HepG2 (cell line): ENCODE data around the gene KANK3. TPM values are rescaled to one million over a fixed set of nuclear protein-coding genes. Genes with fewer than 3 reads are reported as not detected.

Experiments used
- MAF1 ChIP-seq: sonication (generic); formaldehyde crosslinking; IDR thresholded peaks from 2 replicates; pipeline ENCODE4 v1.5.0; 2020; ENCODE audit warnings: missing genetic modification reagents, borderline replicate concordance
- NFATC3 ChIP-seq: sonication (generic); formaldehyde crosslinking; IDR thresholded peaks from 2 replicates; pipeline ENCODE4 v1.5.1; 2020; ENCODE audit warnings: mild to moderate bottlenecking, missing genetic modification reagents
- RNF2 ChIP-seq: fragments of 450-650 bp; conservative IDR thresholded peaks from 2 replicates; pipeline ENCODE4 v1.6.1; 2016; ENCODE audit warnings: low read depth
- ZKSCAN8 ChIP-seq: IDR thresholded peaks from 2 replicates; pipeline ENCODE4 v1.6.1; 2016; ENCODE audit warnings: borderline replicate concordance, missing genetic modification reagents, missing compliant biosample characterization
- ZNF124 ChIP-seq: sonication (generic); formaldehyde crosslinking; IDR thresholded peaks from 2 replicates; pipeline ENCODE4 v1.4.0; 2020; ENCODE audit warnings: missing genetic modification reagents
- ZNF205 ChIP-seq: IDR thresholded peaks from 2 replicates; pipeline ENCODE4 v1.6.1; 2018; ENCODE audit warnings: missing biosample characterization, missing genetic modification reagents
- ZNF451 ChIP-seq: sonication (generic); formaldehyde crosslinking; IDR thresholded peaks from 2 replicates; pipeline ENCODE4 v1.5.0; 2020; ENCODE audit warnings: mild to moderate bottlenecking, missing genetic modification reagents
- ZNF768 ChIP-seq: sonication (generic); formaldehyde crosslinking; IDR thresholded peaks from 2 replicates; pipeline ENCODE4 v1.4.0; 2020; ENCODE audit warnings: missing genetic modification reagents
- ZNF773 ChIP-seq: sonication (generic); formaldehyde crosslinking; IDR thresholded peaks from 2 replicates; pipeline ENCODE4 v1.4.0; 2020; ENCODE audit warnings: missing genetic modification reagents, borderline replicate concordance
- ZSCAN25 ChIP-seq: sonication (generic); formaldehyde crosslinking; IDR thresholded peaks from 2 replicates; pipeline ENCODE4 v1.8.0; 2022; ENCODE audit warnings: mild to moderate bottlenecking, missing genetic modification reagents
- polyA plus RNA-seq, 8 experiments: library from polyadenylated mRNA; depleted of rRNA in 3 of 8; stranded (reverse) in 7 of 8; unstranded in 1 of 8; fragments of >200 nt; fragmentation: Illumina TruSeq in 4 of 8; extraction: Trizol in 4 of 8; gene quantifications; 2 replicates each; pipeline versions ENCODE4 v1.2.1 to v1.2.3, GENCODE V29; 2011 to 2016; ENCODE audit warnings: low read depth in 4 of 8, missing spikeins in 1 of 8, mixed read lengths in 1 of 8; ENCODE audit not compliant: insufficient read depth in 1 of 8
- total RNA-seq, 5 experiments: library from RNA; depleted of rRNA; stranded (reverse); fragments of >200 nt; fragmentation: Illumina TruSeq; extraction: Trizol; gene quantifications; 2 replicates each; pipeline ENCODE4 v1.2.3, GENCODE V29; 2016; ENCODE audit warnings: low read depth in 1 of 5
- TF ChIP-seq, protein P1 (sequence below): sonication (generic); formaldehyde crosslinking; IDR thresholded peaks from 2 replicates; pipeline ENCODE4 v1.8.0; 2022; ENCODE audit warnings: mild to moderate bottlenecking, missing genetic modification reagents, moderate library complexity
- TF ChIP-seq, protein P2 (sequence below): sonication (generic); formaldehyde crosslinking; IDR thresholded peaks from 2 replicates; pipeline ENCODE4 v1.8.0; 2022; ENCODE audit warnings: mild to moderate bottlenecking, missing genetic modification reagents; ENCODE audit not compliant: insufficient replicate concordance
- TF ChIP-seq, protein P3 (sequence below), 2 experiments: sonication (generic) in 1 of 2; formaldehyde crosslinking in 1 of 2; IDR thresholded peaks; 2 replicates each; pipeline versions ENCODE4 v1.6.1 to v1.9.0; 2014 to 2022; ENCODE audit warnings: antibody characterized with exemption in 1 of 2, borderline replicate concordance in 1 of 2, inconsistent platforms in 1 of 2, low read depth in 1 of 2, missing genetic modification reagents in 1 of 2
- TF ChIP-seq, protein P4 (sequence below): sonication (generic); formaldehyde crosslinking; IDR thresholded peaks from 2 replicates; pipeline ENCODE4 v1.4.0; 2020; ENCODE audit warnings: mild to moderate bottlenecking, missing genetic modification reagents

KANK3 gene
- total and polyA plus RNA-seq, 2 of the 13 experiments (the other 11 are each of a cell fraction or from before 2014, with no cell fraction given), result 0.15 to 0.20 TPM

DNA sequence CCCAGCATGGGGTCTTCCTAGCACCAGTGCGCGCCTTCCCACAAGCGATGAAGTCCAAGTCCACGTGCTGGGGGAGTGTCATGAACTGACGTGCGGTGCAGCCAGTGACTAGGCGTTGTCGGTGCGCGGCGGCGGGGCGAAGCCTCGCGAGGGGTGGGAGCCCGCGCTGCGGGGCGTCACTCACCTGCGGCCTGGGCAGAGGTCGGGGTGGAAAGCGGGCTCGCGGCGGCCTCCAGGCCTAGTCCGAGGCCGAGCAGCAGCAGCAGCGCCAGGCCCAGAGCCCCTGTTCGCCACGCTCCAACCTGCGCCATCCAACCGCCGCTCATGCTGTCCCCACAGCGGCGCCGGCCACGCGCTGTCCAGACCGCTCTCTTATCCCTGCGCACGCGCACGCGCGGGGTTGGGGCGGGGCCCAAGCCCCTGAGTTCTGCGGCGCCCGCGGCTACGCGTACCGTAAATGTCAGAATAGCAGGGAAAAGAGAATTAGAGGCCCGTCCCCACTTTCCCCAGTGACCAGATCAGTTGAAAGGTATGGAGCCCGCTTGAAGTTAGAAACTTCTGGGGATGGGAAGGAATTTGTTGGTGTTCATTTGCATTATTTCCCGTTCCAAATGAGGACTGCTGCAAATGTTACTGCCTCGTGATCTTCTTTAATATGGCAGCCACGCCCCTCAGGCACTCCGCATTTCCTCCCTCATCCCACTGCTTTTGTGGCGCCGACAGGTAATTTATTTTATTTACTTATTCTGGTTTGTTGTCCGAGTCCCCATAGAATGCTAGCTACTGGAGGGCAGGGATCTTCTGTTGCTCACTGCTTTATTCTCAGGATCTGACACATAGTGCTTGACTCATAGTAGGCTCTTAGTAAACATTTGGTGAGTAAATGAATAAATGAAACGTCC is 34.8 kb downstream of the KANK3 start, which contains the start of gene CD320 (continued):
- TF ChIP-seq ZNF124 (CRISPR knock-in tag), result peak; percentile 20; the same call in 1 of the 2 replicates
- TF ChIP-seq RNF2, result peak; percentile 99
- TF ChIP-seq ZNF773 (CRISPR knock-in tag), result peak; percentile 95; the same call in 1 of the 2 replicates
- TF ChIP-seq, protein P1, sequence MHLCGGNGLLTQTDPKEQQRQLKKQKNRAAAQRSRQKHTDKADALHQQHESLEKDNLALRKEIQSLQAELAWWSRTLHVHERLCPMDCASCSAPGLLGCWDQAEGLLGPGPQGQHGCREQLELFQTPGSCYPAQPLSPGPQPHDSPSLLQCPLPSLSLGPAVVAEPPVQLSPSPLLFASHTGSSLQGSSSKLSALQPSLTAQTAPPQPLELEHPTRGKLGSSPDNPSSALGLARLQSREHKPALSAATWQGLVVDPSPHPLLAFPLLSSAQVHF (CRISPR knock-in tag), result peak; percentile 86; the same call in 1 of the 2 replicates
- 0 out of 2 replicates have a peak, but pooled peaks have one; percentile 93 for TF ChIP-seq MAF1 (CRISPR knock-in tag)
- TF ChIP-seq ZNF768, result peak; percentile 45; the same call in 1 of the 2 replicates
- TF ChIP-seq, protein P2, sequence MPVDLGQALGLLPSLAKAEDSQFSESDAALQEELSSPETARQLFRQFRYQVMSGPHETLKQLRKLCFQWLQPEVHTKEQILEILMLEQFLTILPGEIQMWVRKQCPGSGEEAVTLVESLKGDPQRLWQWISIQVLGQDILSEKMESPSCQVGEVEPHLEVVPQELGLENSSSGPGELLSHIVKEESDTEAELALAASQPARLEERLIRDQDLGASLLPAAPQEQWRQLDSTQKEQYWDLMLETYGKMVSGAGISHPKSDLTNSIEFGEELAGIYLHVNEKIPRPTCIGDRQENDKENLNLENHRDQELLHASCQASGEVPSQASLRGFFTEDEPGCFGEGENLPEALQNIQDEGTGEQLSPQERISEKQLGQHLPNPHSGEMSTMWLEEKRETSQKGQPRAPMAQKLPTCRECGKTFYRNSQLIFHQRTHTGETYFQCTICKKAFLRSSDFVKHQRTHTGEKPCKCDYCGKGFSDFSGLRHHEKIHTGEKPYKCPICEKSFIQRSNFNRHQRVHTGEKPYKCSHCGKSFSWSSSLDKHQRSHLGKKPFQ, result peak; percentile 89
- TF ChIP-seq ZNF205 (CRISPR knock-in tag), result peak; percentile 69
- no peak for TF ChIP-seq NFATC3 (CRISPR knock-in tag)
- no peak; the same call in 1 of the 2 replicates for TF ChIP-seq ZNF451 (CRISPR knock-in tag)
- TF ChIP-seq ZSCAN25 (CRISPR knock-in tag), result peak; percentile 63; the same call in 1 of the 2 replicates
- TF ChIP-seq ZKSCAN8 (CRISPR knock-in tag), result no peak
- TF ChIP-seq, protein P3, sequence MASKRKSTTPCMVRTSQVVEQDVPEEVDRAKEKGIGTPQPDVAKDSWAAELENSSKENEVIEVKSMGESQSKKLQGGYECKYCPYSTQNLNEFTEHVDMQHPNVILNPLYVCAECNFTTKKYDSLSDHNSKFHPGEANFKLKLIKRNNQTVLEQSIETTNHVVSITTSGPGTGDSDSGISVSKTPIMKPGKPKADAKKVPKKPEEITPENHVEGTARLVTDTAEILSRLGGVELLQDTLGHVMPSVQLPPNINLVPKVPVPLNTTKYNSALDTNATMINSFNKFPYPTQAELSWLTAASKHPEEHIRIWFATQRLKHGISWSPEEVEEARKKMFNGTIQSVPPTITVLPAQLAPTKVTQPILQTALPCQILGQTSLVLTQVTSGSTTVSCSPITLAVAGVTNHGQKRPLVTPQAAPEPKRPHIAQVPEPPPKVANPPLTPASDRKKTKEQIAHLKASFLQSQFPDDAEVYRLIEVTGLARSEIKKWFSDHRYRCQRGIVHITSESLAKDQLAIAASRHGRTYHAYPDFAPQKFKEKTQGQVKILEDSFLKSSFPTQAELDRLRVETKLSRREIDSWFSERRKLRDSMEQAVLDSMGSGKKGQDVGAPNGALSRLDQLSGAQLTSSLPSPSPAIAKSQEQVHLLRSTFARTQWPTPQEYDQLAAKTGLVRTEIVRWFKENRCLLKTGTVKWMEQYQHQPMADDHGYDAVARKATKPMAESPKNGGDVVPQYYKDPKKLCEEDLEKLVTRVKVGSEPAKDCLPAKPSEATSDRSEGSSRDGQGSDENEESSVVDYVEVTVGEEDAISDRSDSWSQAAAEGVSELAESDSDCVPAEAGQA (IDR thresholded peaks at IDR 0.05; ENCODE audit: low read depth), result no peak; the same call in 1 of the 2 replicates
- TF ChIP-seq, protein P3 (CRISPR knock-in tag; IDR thresholded peaks at IDR 0.05; ENCODE audit: borderline replicate concordance), result peak; percentile 93
- TF ChIP-seq, protein P4, sequence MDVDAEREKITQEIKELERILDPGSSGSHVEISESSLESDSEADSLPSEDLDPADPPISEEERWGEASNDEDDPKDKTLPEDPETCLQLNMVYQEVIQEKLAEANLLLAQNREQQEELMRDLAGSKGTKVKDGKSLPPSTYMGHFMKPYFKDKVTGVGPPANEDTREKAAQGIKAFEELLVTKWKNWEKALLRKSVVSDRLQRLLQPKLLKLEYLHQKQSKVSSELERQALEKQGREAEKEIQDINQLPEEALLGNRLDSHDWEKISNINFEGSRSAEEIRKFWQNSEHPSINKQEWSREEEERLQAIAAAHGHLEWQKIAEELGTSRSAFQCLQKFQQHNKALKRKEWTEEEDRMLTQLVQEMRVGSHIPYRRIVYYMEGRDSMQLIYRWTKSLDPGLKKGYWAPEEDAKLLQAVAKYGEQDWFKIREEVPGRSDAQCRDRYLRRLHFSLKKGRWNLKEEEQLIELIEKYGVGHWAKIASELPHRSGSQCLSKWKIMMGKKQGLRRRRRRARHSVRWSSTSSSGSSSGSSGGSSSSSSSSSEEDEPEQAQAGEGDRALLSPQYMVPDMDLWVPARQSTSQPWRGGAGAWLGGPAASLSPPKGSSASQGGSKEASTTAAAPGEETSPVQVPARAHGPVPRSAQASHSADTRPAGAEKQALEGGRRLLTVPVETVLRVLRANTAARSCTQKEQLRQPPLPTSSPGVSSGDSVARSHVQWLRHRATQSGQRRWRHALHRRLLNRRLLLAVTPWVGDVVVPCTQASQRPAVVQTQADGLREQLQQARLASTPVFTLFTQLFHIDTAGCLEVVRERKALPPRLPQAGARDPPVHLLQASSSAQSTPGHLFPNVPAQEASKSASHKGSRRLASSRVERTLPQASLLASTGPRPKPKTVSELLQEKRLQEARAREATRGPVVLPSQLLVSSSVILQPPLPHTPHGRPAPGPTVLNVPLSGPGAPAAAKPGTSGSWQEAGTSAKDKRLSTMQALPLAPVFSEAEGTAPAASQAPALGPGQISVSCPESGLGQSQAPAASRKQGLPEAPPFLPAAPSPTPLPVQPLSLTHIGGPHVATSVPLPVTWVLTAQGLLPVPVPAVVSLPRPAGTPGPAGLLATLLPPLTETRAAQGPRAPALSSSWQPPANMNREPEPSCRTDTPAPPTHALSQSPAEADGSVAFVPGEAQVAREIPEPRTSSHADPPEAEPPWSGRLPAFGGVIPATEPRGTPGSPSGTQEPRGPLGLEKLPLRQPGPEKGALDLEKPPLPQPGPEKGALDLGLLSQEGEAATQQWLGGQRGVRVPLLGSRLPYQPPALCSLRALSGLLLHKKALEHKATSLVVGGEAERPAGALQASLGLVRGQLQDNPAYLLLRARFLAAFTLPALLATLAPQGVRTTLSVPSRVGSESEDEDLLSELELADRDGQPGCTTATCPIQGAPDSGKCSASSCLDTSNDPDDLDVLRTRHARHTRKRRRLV (CRISPR knock-in tag), result no peak
